Muscle of back (tissue), 11 donors: ENCODE data around the gene SERINC2. TPM values are rescaled to one million over a fixed set of nuclear protein-coding genes. Genes with fewer than 3 reads are reported as not detected.
"Not testable (repeated sequence)": the region's sequence is repeated elsewhere in the genome, so short reads cannot be mapped to it uniquely, and the experiment has no call there.

Experiments
- DNase-seq, 3 donors: peaks; one replicate each; pipeline versions ENCODE4 v3.0.0 to v3.0.0-alpha.2; 2013
- polyA plus RNA-seq, 10 donors: library from polyadenylated mRNA; unstranded; fragments of 120-200 nt; gene quantifications; one replicate each; pipeline ENCODE4 v1.2.1, GENCODE V29; 2013; ENCODE audit not compliant: insufficient read length in 10 of 10

The SERINC2 gene
- polyA plus RNA-seq, 10 donors: 24.6 to 34.9 (median 31.3) TPM

DNA sequence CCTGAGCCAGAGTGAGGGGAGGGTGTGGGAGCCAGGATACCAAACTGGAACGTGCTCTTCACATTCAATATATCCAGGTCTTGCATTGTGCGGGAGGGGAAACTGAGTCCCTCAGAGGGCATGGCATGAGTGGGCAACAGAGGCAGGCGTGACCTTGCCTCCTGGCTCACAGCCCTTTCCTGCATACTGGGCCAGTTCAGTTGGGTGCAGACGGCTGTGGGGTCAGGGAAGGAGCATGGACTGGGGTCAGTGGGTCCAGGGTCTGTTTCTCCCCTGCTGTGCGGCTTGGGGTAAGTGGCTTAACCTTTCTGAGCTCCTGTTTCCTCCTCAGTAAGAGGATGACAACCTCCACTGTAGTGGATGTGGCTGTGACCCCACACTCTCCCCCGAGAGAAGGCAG is 16.6 kb downstream of the SERINC2 start:
- DNase-seq: no peak

- not testable (repeated sequence) for DNase-seq
These were observed 18.6 kb downstream of the SERINC2 start for GRCh38 chr1:31431351-31432257.

DNA sequence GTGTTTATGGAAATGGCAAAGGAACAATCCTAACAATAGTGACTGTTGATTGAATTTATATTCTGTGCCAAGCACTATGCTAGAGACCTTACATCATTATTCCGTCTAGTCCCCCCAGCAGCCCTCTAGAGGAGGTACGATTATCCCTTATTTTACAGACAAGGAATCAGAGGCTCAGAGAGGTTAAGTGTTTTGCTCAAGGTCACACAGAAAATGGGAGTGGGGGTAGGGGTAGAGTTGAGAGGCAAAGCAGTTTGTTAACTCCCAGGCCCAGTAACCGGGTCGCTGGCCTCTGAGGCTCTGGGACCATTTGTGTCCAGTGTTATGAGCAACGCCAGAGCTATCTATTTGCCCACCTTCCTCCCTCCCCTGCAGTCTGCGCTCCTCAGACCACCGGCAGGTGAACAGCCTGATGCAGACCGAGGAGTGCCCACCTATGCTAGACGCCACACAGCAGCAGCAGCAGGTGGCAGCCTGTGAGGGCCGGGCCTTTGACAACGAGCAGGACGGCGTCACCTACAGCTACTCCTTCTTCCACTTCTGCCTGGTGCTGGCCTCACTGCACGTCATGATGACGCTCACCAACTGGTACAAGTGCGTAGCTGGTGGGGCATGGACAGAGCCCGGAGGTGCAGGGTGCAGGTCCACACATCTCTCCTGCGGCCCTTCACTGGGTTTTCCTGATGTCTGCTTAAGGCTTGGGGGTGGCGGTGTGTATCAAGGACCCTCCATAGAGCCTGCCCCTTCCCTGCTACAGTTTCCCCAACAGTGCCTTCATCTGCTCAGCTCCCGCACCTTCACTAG is 19.8 kb downstream of the SERINC2 start:
- no peak for DNase-seq

DNA sequence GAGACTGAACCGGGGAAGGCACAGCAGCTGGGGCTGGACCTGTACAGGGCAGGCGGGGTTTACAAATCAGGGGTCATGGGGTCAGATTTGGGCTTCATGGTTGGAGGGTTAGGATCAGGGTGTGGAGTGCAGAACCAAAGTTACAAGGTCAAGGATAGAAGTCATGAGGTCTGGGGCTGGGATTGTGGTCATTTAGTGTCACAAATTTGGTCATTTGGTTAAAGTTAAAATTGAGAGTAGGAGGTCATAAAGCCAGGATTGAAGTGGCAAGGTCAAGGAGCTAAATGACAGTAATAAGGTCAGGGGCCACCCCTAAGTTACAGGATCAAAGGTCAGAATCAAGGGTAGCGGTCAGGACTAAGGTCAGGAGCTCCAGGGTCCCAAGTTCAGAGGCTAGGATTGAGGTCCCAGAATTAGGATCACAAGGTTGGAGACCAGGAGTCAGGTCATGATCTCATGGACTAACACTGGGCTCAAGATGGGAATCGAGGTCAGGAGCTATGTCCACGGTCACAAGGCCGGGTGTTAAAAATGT is 20.4 kb downstream of the SERINC2 start:
- no peak for DNase-seq

GRCh38 chr1:31434101-31434871 is 21.3 kb downstream of the SERINC2 start:
- no peak for DNase-seq

- DNase-seq: no peak
These were observed 22.0 kb downstream of the SERINC2 start for GRCh38 chr1:31434979-31435378.

DNA sequence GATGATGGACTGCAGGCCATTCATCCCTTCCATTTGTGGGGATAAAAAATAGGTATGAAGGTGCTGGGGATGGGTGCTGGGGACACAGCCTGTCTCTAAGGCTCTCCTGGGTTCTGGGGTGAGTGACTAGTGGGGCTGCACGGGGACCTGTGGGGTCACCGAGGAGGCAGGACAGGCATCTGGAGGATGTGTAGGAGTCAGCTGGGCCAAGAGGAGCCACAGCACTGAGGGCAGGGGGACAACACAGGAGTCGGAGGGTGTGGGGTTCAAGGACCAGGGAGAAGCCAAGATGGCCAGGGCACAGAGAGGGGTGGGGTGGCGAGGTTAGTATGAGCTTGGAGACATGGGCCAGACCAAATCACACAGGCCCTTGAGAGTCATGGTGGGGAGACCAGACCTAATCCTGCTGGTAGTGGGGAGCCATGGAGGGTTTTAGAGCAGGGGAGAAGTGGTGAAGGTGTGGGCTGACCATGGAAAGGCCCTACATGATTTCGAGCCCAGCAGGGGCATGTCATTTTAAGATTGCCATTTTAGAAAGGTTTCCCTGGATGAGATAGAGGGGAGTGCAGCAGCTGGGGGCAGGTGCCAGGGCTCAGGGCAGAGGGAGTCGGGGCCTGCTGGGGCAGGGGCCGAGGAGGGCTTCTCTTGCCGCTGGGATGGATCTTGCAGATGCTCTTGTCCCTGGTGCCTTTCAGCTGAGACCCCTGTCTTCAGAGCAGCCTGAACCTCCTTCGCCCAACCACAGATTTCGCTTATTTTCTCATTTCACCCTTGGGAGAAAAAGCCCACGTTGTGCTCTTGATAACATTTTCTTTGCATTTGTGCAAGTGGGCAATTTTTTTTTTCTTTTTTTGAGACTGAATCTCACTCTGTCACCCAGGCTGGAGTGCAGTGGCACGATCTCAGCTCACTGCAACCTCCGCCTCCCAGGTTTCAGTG is 22.7 kb downstream of the SERINC2 start:
- DNase-seq: no peak

GRCh38 chr1:31436596-31437432 is 23.8 kb downstream of the SERINC2 start:
- no peak for DNase-seq

DNA sequence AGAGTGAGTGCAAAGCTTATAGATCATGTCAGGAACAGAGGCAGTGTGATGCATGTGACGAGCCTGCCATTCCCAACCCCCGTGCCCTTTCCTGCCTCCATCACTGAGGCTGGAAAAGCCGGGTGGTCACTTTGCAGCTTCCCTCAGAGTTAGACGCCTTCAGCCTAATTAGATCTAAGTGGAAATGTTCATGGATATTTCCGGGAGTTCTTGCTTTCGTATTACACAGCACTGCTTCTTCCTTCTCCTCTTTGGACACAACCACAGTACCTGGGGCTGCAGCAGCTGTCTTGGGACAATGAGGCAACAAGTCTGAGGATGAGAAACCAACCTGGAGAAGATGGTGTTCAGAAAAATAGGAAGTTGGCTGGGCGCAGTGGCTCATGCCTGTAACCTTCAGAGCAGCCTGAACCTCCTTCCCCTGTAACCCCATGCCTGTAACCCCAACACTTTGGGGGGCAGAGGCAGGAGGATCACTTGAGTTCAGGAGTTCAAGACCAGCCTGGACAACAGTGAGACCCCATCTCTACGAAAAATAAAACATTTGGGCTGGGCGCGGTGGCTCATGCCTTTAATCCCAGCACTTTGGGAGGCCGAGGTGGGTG is 24.5 kb downstream of the SERINC2 start:
- no peak for DNase-seq

GRCh38 chr1:31439276-31439675 is 26.3 kb downstream of the SERINC2 start:
- DNase-seq: no peak

DNA sequence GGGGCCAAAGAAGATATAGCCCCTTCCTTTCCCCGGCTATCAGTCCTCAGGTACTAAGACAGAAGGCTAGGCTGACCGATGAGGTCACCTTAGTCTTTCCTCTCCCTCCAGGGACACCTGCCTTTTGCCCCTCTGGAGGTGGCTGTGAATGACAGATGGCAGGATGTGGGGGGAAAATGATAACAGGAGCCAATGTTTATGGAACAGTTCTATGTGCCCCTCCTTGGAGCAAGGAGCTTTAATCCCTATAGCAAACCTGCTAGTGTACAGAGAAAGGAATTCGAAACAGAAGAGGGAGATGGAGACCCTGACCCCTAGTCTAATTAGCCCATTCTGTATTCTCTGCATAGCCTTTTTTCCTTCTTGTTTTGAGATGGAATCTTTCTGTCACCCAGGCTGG is 28.1 kb downstream of the SERINC2 start:
- no peak for DNase-seq

GRCh38 chr1:31441558-31441957 is 28.5 kb downstream of the SERINC2 start:
- no peak for DNase-seq

GRCh38 chr1:31441970-31442647 is 29.1 kb downstream of the SERINC2 start:
- DNase-seq: no peak

- no peak for DNase-seq
These were observed 29.6 kb downstream of the SERINC2 start for GRCh38 chr1:31442648-31442994.

DNA sequence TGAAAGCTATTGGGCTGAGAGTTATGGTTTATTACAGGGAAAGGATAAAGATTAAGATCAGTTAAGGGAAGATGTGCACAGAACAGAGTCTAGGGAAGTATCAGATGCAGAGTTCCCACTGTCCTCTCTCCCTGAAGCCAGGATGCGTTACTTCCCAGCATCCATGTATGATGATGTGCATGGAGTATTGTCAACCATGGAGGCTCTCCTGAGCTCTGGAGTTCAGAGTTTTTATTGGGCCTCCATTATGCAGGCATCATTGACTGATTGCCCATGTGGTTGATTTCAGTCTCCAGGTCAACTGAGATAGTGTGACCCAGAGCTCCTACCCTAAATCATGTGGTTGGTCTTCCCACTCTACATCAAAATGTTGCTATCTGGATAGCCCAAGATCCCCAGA is 30.7 kb downstream of the SERINC2 start:
- DNase-seq: no peak

- DNase-seq: no peak
These were observed 31.9 kb downstream of the SERINC2 start for GRCh38 chr1:31444725-31445448.

DNA sequence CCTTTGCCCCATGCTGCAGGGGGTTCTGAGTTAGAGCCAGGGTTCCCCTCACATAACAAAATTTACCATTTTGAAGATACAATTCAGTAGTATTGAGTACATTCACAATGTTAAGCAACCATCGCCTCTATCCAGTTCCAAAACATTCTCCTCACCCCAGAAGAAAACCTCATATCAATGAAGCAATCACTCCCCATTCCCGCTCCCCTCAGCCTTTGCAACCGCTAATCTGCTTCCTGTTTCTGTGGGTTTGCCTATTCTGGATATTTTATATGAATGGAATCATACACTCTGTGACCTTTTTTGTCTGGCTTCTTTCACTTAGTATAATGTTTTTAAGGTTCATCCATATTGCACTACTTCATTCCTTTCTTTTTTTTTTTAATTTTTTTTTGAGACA is 32.9 kb downstream of the SERINC2 start:
- DNase-seq: no peak

DNA sequence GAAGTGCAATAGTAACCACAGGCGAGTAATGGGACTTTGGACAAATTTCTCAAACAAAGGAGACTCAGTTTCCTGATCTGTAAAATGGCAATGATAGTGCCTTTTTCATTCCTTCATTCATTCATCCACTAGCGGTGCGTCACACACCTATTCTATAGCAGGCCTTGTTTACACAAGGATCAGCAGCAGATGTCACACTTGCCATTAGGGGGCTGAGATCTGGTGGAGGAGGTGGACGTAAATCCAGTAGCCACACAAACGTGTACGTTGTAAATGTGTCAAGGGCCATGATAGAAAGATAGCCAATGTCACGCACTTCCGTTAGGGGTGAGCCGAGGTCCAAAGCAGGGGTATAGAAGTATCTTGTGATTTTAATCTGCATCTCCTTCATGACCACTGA is 34.2 kb downstream of the SERINC2 start:
- no peak for DNase-seq
